ENCODE data around the gene PLEKHG3. TPM values are rescaled to one million over a fixed set of nuclear protein-coding genes. Genes with fewer than 3 reads are reported as not detected.

The PLEKHG3 gene
- total and polyA plus RNA-seq, 7 experiments from 2014 or later, result 0.17 to 43.6 (median 2.0) TPM

GRCh38 chr14:64741961-64742360, 37.7 kb downstream of the PLEKHG3 start:
- Mint-ChIP-seq H3K4me1 (peaks cover 0 to 16% (median 14%) of the 10 kb centered on the region in 7 donors), H3K27ac (no peak overlapping the region)
- CTCF ChIA-PET, result no interaction called here

DNA sequence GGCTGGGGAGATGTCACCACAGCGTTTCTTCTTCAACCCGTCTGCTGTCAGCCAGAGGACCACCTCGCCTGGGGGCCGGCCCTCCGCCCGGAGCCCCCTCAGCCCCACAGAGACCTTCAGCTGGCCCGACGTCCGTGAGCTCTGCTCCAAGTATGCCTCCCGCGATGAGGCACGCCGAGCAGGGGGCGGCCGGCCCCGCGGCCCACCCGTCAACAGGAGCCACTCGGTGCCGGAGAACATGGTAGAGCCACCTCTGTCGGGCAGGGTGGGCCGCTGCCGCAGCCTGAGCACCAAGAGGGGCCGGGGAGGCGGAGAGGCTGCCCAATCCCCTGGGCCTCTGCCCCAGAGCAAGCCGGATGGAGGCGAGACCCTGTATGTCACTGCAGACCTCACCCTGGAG, 38.8 kb downstream of the PLEKHG3 start:
- ChIA-PET CTCF (no interaction called here), POLR2A (no interaction called here)
- H3K4me1 Mint-ChIP-seq, result peaks cover 0 to 16% (median 14%) of the 10 kb centered on the region in 7 donors
- ATAC-seq (no peak), DNase-seq (no peak)
- Histone ChIP-seq H3K4me3 (ENCODE audit: low read length) (no peak overlapping the region), H3K27me3 (ENCODE audit: control insufficient read depth in 2 of 2, insufficient read depth in 2 of 2, low read length in 2 of 2) (no peaks in the 10 kb centered on the region), H3K36me3 (ENCODE audit: control insufficient read depth in 2 of 3, insufficient read depth in 3 of 3, low read length in 3 of 3) (no peaks in the 10 kb centered on the region), H3K9me3 (ENCODE audit: control insufficient read depth in 2 of 3, low read length in 3 of 3) (no peaks in the 10 kb centered on the region), H3K4me1 (ENCODE audit: control insufficient read depth in 2 of 2, insufficient read depth in 2 of 2, low read length in 2 of 2) (no peaks in the 10 kb centered on the region), H3K27ac (ENCODE audit: low read depth, low read length) (no peak overlapping the region)
- intact Hi-C loops (cut with micrococcal nuclease), result no loop called here
- H3K9me3 Mint-ChIP-seq, result peaks cover 0 to 5% (median 0%) of the 10 kb centered on the region in 11 donors
- H3K4me3 Mint-ChIP-seq, result no peak overlapping the region
- H3K27ac Mint-ChIP-seq, result no peak overlapping the region
- H3K27me3 Mint-ChIP-seq, result no peaks in the 10 kb centered on the region
- peaks cover 0 to 27% (median 0%) of the 10 kb centered on the region in 5 donors for H3K36me3 Mint-ChIP-seq

More at GRCh38 chr14:64741961-64742360, 37.7 kb downstream of the PLEKHG3 start:
- Mint-ChIP-seq H3K27me3 (no peaks in the 10 kb centered on the region), H3K9me3 (peaks cover 0 to 5% (median 0%) of the 10 kb centered on the region in 11 donors), H3K36me3 (peaks cover 0 to 25% (median 0%) of the 10 kb centered on the region in 5 donors), H3K4me3 (no peak overlapping the region)
- POLR2A ChIA-PET, result no interaction called here
- H3K36me3 ChIP-seq (ENCODE audit: control insufficient read depth in 2 of 3, insufficient read depth in 3 of 3, low read length in 3 of 3), result no peaks in the 10 kb centered on the region
- no peaks in the 10 kb centered on the region for H3K9me3 ChIP-seq (ENCODE audit: control insufficient read depth in 2 of 3, low read length in 3 of 3)
- ATAC-seq, result no peak
- H3K27ac ChIP-seq (ENCODE audit: low read depth, low read length), result no peak overlapping the region
- no peak overlapping the region for H3K4me3 ChIP-seq (ENCODE audit: low read length)
- H3K27me3 ChIP-seq (ENCODE audit: control insufficient read depth in 2 of 2, insufficient read depth in 2 of 2, low read length in 2 of 2), result no peaks in the 10 kb centered on the region
- intact Hi-C loops (cut with micrococcal nuclease), result no loop called here
- H3K4me1 ChIP-seq (ENCODE audit: control insufficient read depth in 2 of 2, insufficient read depth in 2 of 2, low read length in 2 of 2), result no peaks in the 10 kb centered on the region
- no peak for DNase-seq

- Mint-ChIP-seq H3K9me3 (peaks cover 0 to 4% (median 0%) of the 10 kb centered on the region in 11 donors), H3K27me3 (no peaks in the 10 kb centered on the region), H3K4me3 (peak overlapping the region in 1 of 10 donors; percentile 9), H3K27ac (peak overlapping the region in 1 of 9 donors; percentile 8), H3K4me1 (peaks cover 0 to 16% (median 14%) of the 10 kb centered on the region in 7 donors), H3K36me3 (peaks cover 0 to 22% (median 0%) of the 10 kb centered on the region in 5 donors)
- Histone ChIP-seq H3K4me3 (ENCODE audit: low read length) (no peak overlapping the region), H3K27me3 (ENCODE audit: control insufficient read depth in 2 of 2, insufficient read depth in 2 of 2, low read length in 2 of 2) (no peaks in the 10 kb centered on the region), H3K9me3 (ENCODE audit: control insufficient read depth in 2 of 3, low read length in 3 of 3) (no peaks in the 10 kb centered on the region), H3K4me1 (ENCODE audit: control insufficient read depth in 2 of 2, insufficient read depth in 2 of 2, low read length in 2 of 2) (no peaks in the 10 kb centered on the region), H3K36me3 (ENCODE audit: control insufficient read depth in 2 of 3, insufficient read depth in 3 of 3, low read length in 3 of 3) (no peaks in the 10 kb centered on the region), H3K27ac (ENCODE audit: low read depth, low read length) (no peak overlapping the region)
- DNase-seq, result no peak
- ChIA-PET CTCF (interaction anchor here (1.0 kb wide), 1 partner anchor 19 kb away, joined by 3 read pairs; no protein-coding TSS in a partner anchor), POLR2A (no interaction called here)
- ATAC-seq, result peak; percentile 21
- intact Hi-C loops (cut with micrococcal nuclease), result no loop called here
These were observed 41.4 kb downstream of the PLEKHG3 start for GRCh38 chr14:64745511-64746091.

DNA sequence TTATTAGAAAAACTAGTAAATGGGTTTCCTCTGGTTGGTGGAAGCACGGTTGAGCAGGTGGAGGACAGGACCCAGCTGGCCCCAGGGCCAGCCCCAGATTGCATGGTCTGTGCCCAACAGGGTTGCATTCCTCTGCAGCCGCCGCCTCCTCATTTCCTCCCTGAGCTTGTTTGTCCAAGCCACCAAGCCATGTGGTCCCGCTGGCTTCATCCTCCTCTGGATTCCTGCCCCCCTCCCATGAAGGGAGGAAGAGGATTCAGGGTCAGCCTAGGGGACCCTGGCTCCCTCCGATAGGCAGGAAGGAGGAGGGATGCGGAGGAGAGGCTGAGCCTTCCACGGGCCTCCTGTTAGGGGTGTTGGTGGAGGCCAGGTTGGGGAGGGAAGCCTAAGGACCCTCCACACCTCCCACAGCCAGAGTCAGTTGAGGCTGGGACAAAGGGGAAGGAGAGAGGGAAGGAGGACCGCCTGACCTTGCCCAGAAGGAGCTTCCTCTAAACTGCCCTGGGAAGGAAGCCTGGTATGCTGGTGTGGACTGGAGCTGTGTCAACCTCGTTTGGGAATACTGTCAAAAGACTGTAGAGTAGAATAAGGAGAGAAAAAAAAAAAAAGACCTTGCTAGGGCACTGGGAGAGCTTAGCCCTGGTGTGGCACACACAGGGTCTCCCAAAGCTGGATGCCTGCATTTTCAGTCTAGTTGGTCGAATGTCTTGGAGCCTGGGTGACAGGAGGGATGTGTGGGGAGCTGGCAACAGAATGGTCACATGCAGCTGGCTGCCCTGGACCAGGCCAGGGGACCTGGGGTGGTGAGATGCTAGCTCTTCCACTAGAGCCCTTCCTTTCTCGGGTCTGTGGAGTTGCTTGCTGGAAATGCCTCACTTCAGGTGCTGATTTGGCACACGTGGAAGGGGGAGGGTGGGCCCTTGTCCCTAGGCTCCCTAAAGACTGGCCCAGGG, 42.4 kb downstream of the PLEKHG3 start:
- Histone ChIP-seq H3K9me3 (ENCODE audit: control insufficient read depth in 2 of 3, low read length in 3 of 3) (no peaks in the 10 kb centered on the region), H3K4me3 (ENCODE audit: low read length) (no peak overlapping the region), H3K27ac (ENCODE audit: low read depth, low read length) (no peak overlapping the region), H3K36me3 (ENCODE audit: control insufficient read depth in 2 of 3, insufficient read depth in 3 of 3, low read length in 3 of 3) (no peaks in the 10 kb centered on the region), H3K27me3 (ENCODE audit: control insufficient read depth in 2 of 2, insufficient read depth in 2 of 2, low read length in 2 of 2) (no peaks in the 10 kb centered on the region), H3K4me1 (ENCODE audit: control insufficient read depth in 2 of 2, insufficient read depth in 2 of 2, low read length in 2 of 2) (no peaks in the 10 kb centered on the region)
- H3K4me1 Mint-ChIP-seq, result peaks cover 0 to 16% (median 14%) of the 10 kb centered on the region in 7 donors
- DNase-seq (no peak), ATAC-seq (no peak)
- intact Hi-C loops (cut with micrococcal nuclease), result no loop called here
- H3K9me3 Mint-ChIP-seq, result peaks cover 0 to 3% (median 0%) of the 10 kb centered on the region in 11 donors
- H3K4me3 Mint-ChIP-seq, result no peak overlapping the region
- peaks cover 0 to 18% (median 0%) of the 10 kb centered on the region in 5 donors for H3K36me3 Mint-ChIP-seq
- ChIA-PET CTCF (interaction anchor here (1.0 kb wide), 1 partner anchor 18 kb away, joined by 3 read pairs; no protein-coding TSS in a partner anchor), POLR2A (no interaction called here)
- peak overlapping the region in 1 of 9 donors; percentile 12 for H3K27ac Mint-ChIP-seq
- H3K27me3 Mint-ChIP-seq, result peaks cover 0 to 2% (median 0%) of the 10 kb centered on the region in 5 donors

DNA sequence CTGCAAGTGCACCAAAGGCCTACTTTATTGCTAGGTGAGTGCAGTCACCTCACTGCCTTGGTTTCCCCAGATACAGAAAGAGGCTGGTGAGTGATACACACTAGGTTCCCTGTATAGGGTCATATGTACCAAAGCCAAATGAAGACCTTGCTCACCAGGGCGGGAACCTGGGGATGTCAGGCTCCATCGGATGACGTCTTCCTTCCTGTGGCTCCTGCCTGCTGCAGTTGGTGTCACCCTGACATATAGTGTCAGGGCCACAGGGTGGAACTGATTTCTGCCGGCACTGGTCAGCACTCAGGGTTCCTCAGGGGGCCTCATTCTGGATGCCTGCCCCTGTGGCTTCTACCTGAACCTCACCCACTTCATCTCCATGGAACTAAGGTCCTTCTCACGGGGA, 43.1 kb downstream of the PLEKHG3 start:
- H3K36me3 ChIP-seq (ENCODE audit: control insufficient read depth in 2 of 3, insufficient read depth in 3 of 3, low read length in 3 of 3), result no peaks in the 10 kb centered on the region
- CTCF ChIA-PET, result no interaction called here
- H3K27me3 Mint-ChIP-seq, result peaks cover 0 to 3% (median 0%) of the 10 kb centered on the region in 5 donors

GRCh38 chr14:64748521-64748920, 44.3 kb downstream of the PLEKHG3 start:
- CTCF ChIA-PET, result no interaction called here
- peaks cover 0 to 3% (median 0%) of the 10 kb centered on the region in 5 donors for H3K27me3 Mint-ChIP-seq
- H3K27ac Mint-ChIP-seq, result no peak overlapping the region
- H3K4me1 ChIP-seq (ENCODE audit: control insufficient read depth in 2 of 2, insufficient read depth in 2 of 2, low read length in 2 of 2), result no peaks in the 10 kb centered on the region
- peaks cover 0 to 3% (median 0%) of the 10 kb centered on the region in 11 donors for H3K9me3 Mint-ChIP-seq
- H3K4me3 ChIP-seq (ENCODE audit: low read length), result no peak overlapping the region
- ATAC-seq (no peak), DNase-seq (peak in 1 of 9 donors; percentile 2)
- H3K9me3 ChIP-seq (ENCODE audit: control insufficient read depth in 2 of 3, low read length in 3 of 3), result no peaks in the 10 kb centered on the region
- H3K4me3 Mint-ChIP-seq, result no peak overlapping the region
- intact Hi-C loops (cut with micrococcal nuclease), result no loop called here
- POLR2A ChIA-PET, result no interaction called here
- H3K27me3 ChIP-seq (ENCODE audit: control insufficient read depth in 2 of 2, insufficient read depth in 2 of 2, low read length in 2 of 2), result no peaks in the 10 kb centered on the region
- no peak overlapping the region for H3K27ac ChIP-seq (ENCODE audit: low read depth, low read length)
- H3K36me3 Mint-ChIP-seq, result peaks cover 0 to 13% (median 0%) of the 10 kb centered on the region in 5 donors
- H3K4me1 Mint-ChIP-seq, result peaks cover 0 to 16% (median 14%) of the 10 kb centered on the region in 7 donors
- H3K36me3 ChIP-seq (ENCODE audit: control insufficient read depth in 2 of 3, insufficient read depth in 3 of 3, low read length in 3 of 3), result no peaks in the 10 kb centered on the region

More for the DNA sequence above, 43.1 kb downstream of the PLEKHG3 start:
- Histone ChIP-seq H3K27me3 (ENCODE audit: control insufficient read depth in 2 of 2, insufficient read depth in 2 of 2, low read length in 2 of 2) (no peaks in the 10 kb centered on the region), H3K27ac (ENCODE audit: low read depth, low read length) (no peak overlapping the region), H3K9me3 (ENCODE audit: control insufficient read depth in 2 of 3, low read length in 3 of 3) (no peaks in the 10 kb centered on the region), H3K4me1 (ENCODE audit: control insufficient read depth in 2 of 2, insufficient read depth in 2 of 2, low read length in 2 of 2) (no peaks in the 10 kb centered on the region), H3K4me3 (ENCODE audit: low read length) (no peak overlapping the region)
- POLR2A ChIA-PET, result no interaction called here
- DNase-seq, result no peak
- peak; percentile 30 for ATAC-seq
- Mint-ChIP-seq H3K4me3 (no peak overlapping the region), H3K36me3 (peaks cover 0 to 16% (median 0%) of the 10 kb centered on the region in 5 donors), H3K27ac (no peak overlapping the region), H3K9me3 (peaks cover 0 to 3% (median 0%) of the 10 kb centered on the region in 11 donors), H3K4me1 (peaks cover 0 to 16% (median 14%) of the 10 kb centered on the region in 7 donors)
- intact Hi-C loops (cut with micrococcal nuclease), result no loop called here

Measured in naive thymus-derived CD4-positive, alpha-beta T cell (primary cell).